Measurements from ENCODE around the gene BAIAP2L2.
A peak's percentile ranks its signal among the peaks of the same experiment; 100 is the strongest.
"Not testable (repeated sequence)": the region's sequence is repeated elsewhere in the genome, so short reads cannot be mapped to it uniquely, and the experiment has no call there.

The BAIAP2L2 gene

GRCh38 chr22:38110008-38110862 is at the start of gene BAIAP2L2:
Gene BAIAP2L2 (minus strand): TSS chr22:38110684. CDS start chr22:38110525, 159 bp downstream.
- DNase-seq (ENCODE audit: low read depth) = no peak
- Histone ChIP-seq H3K4me1 (ENCODE audit: control insufficient read depth, insufficient read depth, low read length) (peaks cover 14% of the 10 kb centered on the region), H3K9me3 (ENCODE audit: control insufficient read depth, low read length) (no peaks in the 10 kb centered on the region), H3K4me3 (ENCODE audit: low read length) (no peak within 1 kb of the TSS), H3K9ac (ENCODE audit: low read length) (peak within 1 kb of the TSS; percentile 21), H3K27me3 (replicated peaks; ENCODE audit: control insufficient read depth, insufficient read depth, low read length) (peaks cover 13% of the 10 kb centered on the region), H3K36me3 (ENCODE audit: control insufficient read depth, insufficient read depth, low read length, severe bottlenecking) (peaks cover 4% of the 10 kb centered on the region)

GRCh38 chr22:38155703-38156102 is 45.2 kb upstream of the BAIAP2L2 start:
- Histone ChIP-seq H3K27me3 (replicated peaks; ENCODE audit: control insufficient read depth, insufficient read depth, low read length) (no peaks in the 10 kb centered on the region), H3K4me3 (ENCODE audit: low read length) (no peak overlapping the region), H3K9ac (ENCODE audit: low read length) (no peak overlapping the region), H3K36me3 (ENCODE audit: control insufficient read depth, insufficient read depth, low read length, severe bottlenecking) (no peaks in the 10 kb centered on the region), H3K4me1 (ENCODE audit: control insufficient read depth, insufficient read depth, low read length) (no peaks in the 10 kb centered on the region), H3K9me3 (ENCODE audit: control insufficient read depth, low read length) (no peaks in the 10 kb centered on the region)
- DNase-seq (ENCODE audit: low read depth) = no peak

GRCh38 chr22:38154563-38154915 is 44.1 kb upstream of the BAIAP2L2 start:
- DNase-seq (ENCODE audit: low read depth); H3K36me3 ChIP-seq (ENCODE audit: control insufficient read depth, insufficient read depth, low read length, severe bottlenecking); H3K9ac ChIP-seq (ENCODE audit: low read length); H3K27me3 ChIP-seq (replicated peaks; ENCODE audit: control insufficient read depth, insufficient read depth, low read length); H3K4me1 ChIP-seq (ENCODE audit: control insufficient read depth, insufficient read depth, low read length); H3K9me3 ChIP-seq (ENCODE audit: control insufficient read depth, low read length); H3K4me3 ChIP-seq (ENCODE audit: low read length): not testable (repeated sequence)

- Histone ChIP-seq H3K9ac (ENCODE audit: low read length) (no peak overlapping the region), H3K36me3 (ENCODE audit: control insufficient read depth, insufficient read depth, low read length, severe bottlenecking) (no peaks in the 10 kb centered on the region), H3K4me3 (ENCODE audit: low read length) (no peak overlapping the region), H3K4me1 (ENCODE audit: control insufficient read depth, insufficient read depth, low read length) (no peaks in the 10 kb centered on the region), H3K9me3 (ENCODE audit: control insufficient read depth, low read length) (no peaks in the 10 kb centered on the region), H3K27me3 (replicated peaks; ENCODE audit: control insufficient read depth, insufficient read depth, low read length) (no peaks in the 10 kb centered on the region)
- no peak for DNase-seq (ENCODE audit: low read depth)
Measured at GRCh38 chr22:38153821-38154562, 43.5 kb upstream of the BAIAP2L2 start.

- no peak overlapping the region for H3K4me3 ChIP-seq (ENCODE audit: low read length)
- no peaks in the 10 kb centered on the region for H3K36me3 ChIP-seq (ENCODE audit: control insufficient read depth, insufficient read depth, low read length, severe bottlenecking)
- no peak overlapping the region for H3K9ac ChIP-seq (ENCODE audit: low read length)
- no peak for DNase-seq (ENCODE audit: low read depth)
- H3K4me1 ChIP-seq (ENCODE audit: control insufficient read depth, insufficient read depth, low read length) = no peaks in the 10 kb centered on the region
- no peaks in the 10 kb centered on the region for H3K9me3 ChIP-seq (ENCODE audit: control insufficient read depth, low read length)
- no peaks in the 10 kb centered on the region for H3K27me3 ChIP-seq (replicated peaks; ENCODE audit: control insufficient read depth, insufficient read depth, low read length)
Measured at GRCh38 chr22:38151126-38151500, 40.6 kb upstream of the BAIAP2L2 start.

GRCh38 chr22:38148245-38148644 is 37.8 kb upstream of the BAIAP2L2 start:
- peaks cover 3% of the 10 kb centered on the region for H3K36me3 ChIP-seq (ENCODE audit: control insufficient read depth, insufficient read depth, low read length, severe bottlenecking)
- H3K9me3 ChIP-seq (ENCODE audit: control insufficient read depth, low read length) = no peaks in the 10 kb centered on the region
- H3K4me3 ChIP-seq (ENCODE audit: low read length) = no peak overlapping the region
- H3K9ac ChIP-seq (ENCODE audit: low read length) = no peak overlapping the region
- H3K4me1 ChIP-seq (ENCODE audit: control insufficient read depth, insufficient read depth, low read length) = no peaks in the 10 kb centered on the region
- H3K27me3 ChIP-seq (replicated peaks; ENCODE audit: control insufficient read depth, insufficient read depth, low read length) = no peaks in the 10 kb centered on the region
- DNase-seq (ENCODE audit: low read depth) = peak; percentile 21

GRCh38 chr22:38146166-38146565 is 35.7 kb upstream of the BAIAP2L2 start:
- H3K27me3 ChIP-seq (replicated peaks; ENCODE audit: control insufficient read depth, insufficient read depth, low read length); H3K4me3 ChIP-seq (ENCODE audit: low read length); H3K36me3 ChIP-seq (ENCODE audit: control insufficient read depth, insufficient read depth, low read length, severe bottlenecking); H3K9ac ChIP-seq (ENCODE audit: low read length); DNase-seq (ENCODE audit: low read depth); H3K4me1 ChIP-seq (ENCODE audit: control insufficient read depth, insufficient read depth, low read length); H3K9me3 ChIP-seq (ENCODE audit: control insufficient read depth, low read length): not testable (repeated sequence)

GRCh38 chr22:38144025-38144405 is 33.5 kb upstream of the BAIAP2L2 start:
- no peak for DNase-seq (ENCODE audit: low read depth)
- Histone ChIP-seq H3K36me3 (ENCODE audit: control insufficient read depth, insufficient read depth, low read length, severe bottlenecking) (peaks cover 7% of the 10 kb centered on the region), H3K4me1 (ENCODE audit: control insufficient read depth, insufficient read depth, low read length) (no peaks in the 10 kb centered on the region), H3K9ac (ENCODE audit: low read length) (no peak overlapping the region), H3K9me3 (ENCODE audit: control insufficient read depth, low read length) (no peaks in the 10 kb centered on the region), H3K4me3 (ENCODE audit: low read length) (no peak overlapping the region), H3K27me3 (replicated peaks; ENCODE audit: control insufficient read depth, insufficient read depth, low read length) (no peaks in the 10 kb centered on the region)

- Histone ChIP-seq H3K9me3 (ENCODE audit: control insufficient read depth, low read length) (no peaks in the 10 kb centered on the region), H3K4me3 (ENCODE audit: low read length) (no peak overlapping the region), H3K36me3 (ENCODE audit: control insufficient read depth, insufficient read depth, low read length, severe bottlenecking) (peaks cover 7% of the 10 kb centered on the region), H3K9ac (ENCODE audit: low read length) (no peak overlapping the region), H3K4me1 (ENCODE audit: control insufficient read depth, insufficient read depth, low read length) (no peaks in the 10 kb centered on the region), H3K27me3 (replicated peaks; ENCODE audit: control insufficient read depth, insufficient read depth, low read length) (no peaks in the 10 kb centered on the region)
- DNase-seq (ENCODE audit: low read depth) = no peak
Measured at GRCh38 chr22:38142606-38143005, 32.1 kb upstream of the BAIAP2L2 start.

- DNase-seq (ENCODE audit: low read depth) = no peak
- H3K9ac ChIP-seq (ENCODE audit: low read length) = no peak overlapping the region
- H3K4me1 ChIP-seq (ENCODE audit: control insufficient read depth, insufficient read depth, low read length) = no peaks in the 10 kb centered on the region
- no peaks in the 10 kb centered on the region for H3K9me3 ChIP-seq (ENCODE audit: control insufficient read depth, low read length)
- peaks cover 7% of the 10 kb centered on the region for H3K36me3 ChIP-seq (ENCODE audit: control insufficient read depth, insufficient read depth, low read length, severe bottlenecking)
- H3K27me3 ChIP-seq (replicated peaks; ENCODE audit: control insufficient read depth, insufficient read depth, low read length) = no peaks in the 10 kb centered on the region
- H3K4me3 ChIP-seq (ENCODE audit: low read length) = no peak overlapping the region
Measured at GRCh38 chr22:38141217-38141973, 30.9 kb upstream of the BAIAP2L2 start.

GRCh38 chr22:38139901-38140300 is 29.4 kb upstream of the BAIAP2L2 start:
- Histone ChIP-seq H3K27me3 (replicated peaks; ENCODE audit: control insufficient read depth, insufficient read depth, low read length) (no peaks in the 10 kb centered on the region), H3K4me1 (ENCODE audit: control insufficient read depth, insufficient read depth, low read length) (peaks cover 12% of the 10 kb centered on the region), H3K36me3 (ENCODE audit: control insufficient read depth, insufficient read depth, low read length, severe bottlenecking) (peaks cover 7% of the 10 kb centered on the region), H3K9me3 (ENCODE audit: control insufficient read depth, low read length) (no peaks in the 10 kb centered on the region), H3K4me3 (ENCODE audit: low read length) (no peak overlapping the region), H3K9ac (ENCODE audit: low read length) (no peak overlapping the region)
- DNase-seq (ENCODE audit: low read depth) = no peak
